HL-60 (cell line): Measurements from ENCODE around the gene KLHL5.

Experiments used
- DNase-seq, 2 experiments: peaks; one replicate each; pipeline ENCODE4 v3.0.0-alpha.2; 2010 to 2020; ENCODE audit warnings: low read depth in 1 of 2, low spot score in 1 of 2
- H3K27ac ChIP-seq: fragments of 250-450 bp; sonication (Bioruptor Pico); replicated peaks from 2 replicates; pipeline ENCODE4 v1.5.1; 2020; ENCODE audit warnings: mild to moderate bottlenecking, moderate library complexity
- H3K27me3 ChIP-seq: fragments of 250-450 bp; sonication (Bioruptor Pico); 2 replicates; pipeline ENCODE4 v1.5.1; 2021; ENCODE audit warnings: mild to moderate bottlenecking, moderate library complexity; ENCODE audit not compliant: insufficient read depth, poor library complexity, severe bottlenecking
- H3K4me3 ChIP-seq: replicated peaks from 2 replicates; pipeline ENCODE4 v1.5.1; 2011; ENCODE audit warnings: mild to moderate bottlenecking, control low read depth, low read length; ENCODE audit not compliant: insufficient read depth
- CTCF ChIP-seq: IDR thresholded peaks from one replicate; pipeline ENCODE4 v1.5.1; 2011; ENCODE audit warnings: low read length, control low read depth, inconsistent platforms; ENCODE audit not compliant: insufficient read depth
- GABPA ChIP-seq: IDR thresholded peaks from 2 replicates; pipeline ENCODE4 v1.6.1; 2012; ENCODE audit warnings: low read depth
- POLR2AphosphoS5 ChIP-seq: IDR thresholded peaks from 2 replicates; pipeline ENCODE4 v1.6.1; 2012; ENCODE audit warnings: low read depth
- SPI1 ChIP-seq: IDR thresholded peaks from 2 replicates; pipeline ENCODE4 v1.6.1; 2012; ENCODE audit warnings: low read depth, mild to moderate bottlenecking, borderline replicate concordance
- TF ChIP-seq, protein P1 (sequence below): IDR thresholded peaks from 2 replicates; pipeline ENCODE4 v1.6.1; 2012; ENCODE audit warnings: low read depth; ENCODE audit not compliant: insufficient replicate concordance

The KLHL5 gene

GRCh38 chr4:39154009-39154408, 92.0 kb downstream of the KLHL5 start:
- peak; percentile 51; the same call in 1 of the 2 replicates for TF ChIP-seq SPI1
- no peak for TF ChIP-seq GABPA
- Histone ChIP-seq H3K27ac (no peak overlapping the region), H3K4me3 (no peak overlapping the region), H3K27me3 (no peaks in the 10 kb centered on the region)
- peak in 1 of 2 experiments; percentile 41 for DNase-seq

GRCh38 chr4:39157520-39157919, 95.5 kb downstream of the KLHL5 start:
- TF ChIP-seq POLR2AphosphoS5 (no peak), GABPA (no peak), SPI1 (no peak), CTCF (no peak)
- TF ChIP-seq, protein P1, sequence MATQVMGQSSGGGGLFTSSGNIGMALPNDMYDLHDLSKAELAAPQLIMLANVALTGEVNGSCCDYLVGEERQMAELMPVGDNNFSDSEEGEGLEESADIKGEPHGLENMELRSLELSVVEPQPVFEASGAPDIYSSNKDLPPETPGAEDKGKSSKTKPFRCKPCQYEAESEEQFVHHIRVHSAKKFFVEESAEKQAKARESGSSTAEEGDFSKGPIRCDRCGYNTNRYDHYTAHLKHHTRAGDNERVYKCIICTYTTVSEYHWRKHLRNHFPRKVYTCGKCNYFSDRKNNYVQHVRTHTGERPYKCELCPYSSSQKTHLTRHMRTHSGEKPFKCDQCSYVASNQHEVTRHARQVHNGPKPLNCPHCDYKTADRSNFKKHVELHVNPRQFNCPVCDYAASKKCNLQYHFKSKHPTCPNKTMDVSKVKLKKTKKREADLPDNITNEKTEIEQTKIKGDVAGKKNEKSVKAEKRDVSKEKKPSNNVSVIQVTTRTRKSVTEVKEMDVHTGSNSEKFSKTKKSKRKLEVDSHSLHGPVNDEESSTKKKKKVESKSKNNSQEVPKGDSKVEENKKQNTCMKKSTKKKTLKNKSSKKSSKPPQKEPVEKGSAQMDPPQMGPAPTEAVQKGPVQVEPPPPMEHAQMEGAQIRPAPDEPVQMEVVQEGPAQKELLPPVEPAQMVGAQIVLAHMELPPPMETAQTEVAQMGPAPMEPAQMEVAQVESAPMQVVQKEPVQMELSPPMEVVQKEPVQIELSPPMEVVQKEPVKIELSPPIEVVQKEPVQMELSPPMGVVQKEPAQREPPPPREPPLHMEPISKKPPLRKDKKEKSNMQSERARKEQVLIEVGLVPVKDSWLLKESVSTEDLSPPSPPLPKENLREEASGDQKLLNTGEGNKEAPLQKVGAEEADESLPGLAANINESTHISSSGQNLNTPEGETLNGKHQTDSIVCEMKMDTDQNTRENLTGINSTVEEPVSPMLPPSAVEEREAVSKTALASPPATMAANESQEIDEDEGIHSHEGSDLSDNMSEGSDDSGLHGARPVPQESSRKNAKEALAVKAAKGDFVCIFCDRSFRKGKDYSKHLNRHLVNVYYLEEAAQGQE, result no peak
- Histone ChIP-seq H3K27ac (no peak overlapping the region), H3K27me3 (no peaks in the 10 kb centered on the region), H3K4me3 (no peak overlapping the region)
- no peak for DNase-seq

DNA sequence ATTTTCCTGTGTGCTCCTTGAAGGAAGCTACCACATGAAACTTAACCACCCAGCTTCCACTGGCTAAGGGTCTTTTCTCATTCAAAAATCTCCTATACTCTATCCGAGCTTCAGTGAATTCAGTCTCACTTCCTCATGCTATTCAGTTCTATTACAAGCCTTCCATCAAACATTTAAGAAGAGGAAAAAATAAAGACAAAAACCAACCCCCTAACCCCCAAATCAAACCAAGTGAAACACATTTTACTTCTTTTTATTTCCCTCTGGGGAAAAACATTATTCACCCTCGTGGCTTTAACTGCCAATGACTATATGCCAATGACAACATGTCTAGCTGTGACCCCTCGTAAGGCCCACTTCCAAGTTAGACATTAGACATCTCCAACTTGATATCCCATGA, 104.1 kb downstream of the KLHL5 start:
- Histone ChIP-seq H3K27me3 (no peaks in the 10 kb centered on the region), H3K27ac (no peak overlapping the region), H3K4me3 (no peak overlapping the region)
- TF ChIP-seq CTCF (no peak), SPI1 (no peak), GABPA (no peak), POLR2AphosphoS5 (no peak)
- TF ChIP-seq, protein P1, result no peak
- DNase-seq, result no peak

- no peak overlapping the region for H3K4me3 ChIP-seq
- DNase-seq, result no peak
- no peaks in the 10 kb centered on the region for H3K27me3 ChIP-seq
- no peak for TF ChIP-seq SPI1
- no peak for TF ChIP-seq POLR2AphosphoS5
- TF ChIP-seq, protein P1, result no peak
- no peak for TF ChIP-seq CTCF
- no peak for TF ChIP-seq GABPA
- H3K27ac ChIP-seq, result no peak overlapping the region
These were observed 104.6 kb downstream of the KLHL5 start for GRCh38 chr4:39166669-39167068.
